PC-9 (cell line): ENCODE measurements around the gene CD59. TPM values are rescaled to one million over a fixed set of nuclear protein-coding genes. Genes with fewer than 3 reads are reported as not detected.

Experiments
- BruUV-seq: library from RNA; stranded (reverse); fragments of 400-500 nt; replicated peaks from 2 replicates; lab custom pipeline; 2021; lab: Mats Ljungman, UMichigan
- CTCF ChIA-PET: fragments of 300-600 bp; sonication (Branson Sonifier 250); formaldehyde crosslinking; loops from one replicate; lab custom pipeline; 2022; ENCODE audit warnings: antibody characterized with exemption; lab: Charles Lee
- POLR2A ChIA-PET: fragments of 300-600 bp; sonication (Branson Sonifier 250); formaldehyde crosslinking; loops from one replicate; lab custom pipeline; 2022; ENCODE audit warnings: antibody characterized with exemption; ENCODE audit not compliant: unreplicated experiment; lab: Charles Lee
- DNase-seq, 2 experiments: peaks; one replicate each; pipeline versions ENCODE4 v3.0.0 to v3.0.0-alpha.2; 2015 to 2022; ENCODE audit warnings: mixed read lengths in 1 of 2
- H2AFZ ChIP-seq: fragments of 200-600 bp; sonication (generic); 2 replicates; pipeline ENCODE4 v1.8.1; 2017; ENCODE audit warnings: antibody characterized with exemption
- H3F3A ChIP-seq: fragments of 200-600 bp; sonication (generic); 2 replicates; pipeline ENCODE4 v1.8.1; 2017; ENCODE audit warnings: antibody characterized with exemption, mild to moderate bottlenecking, low read depth; ENCODE audit not compliant: insufficient read depth
- H3K27ac ChIP-seq: fragments of 200-600 bp; sonication (generic); 2 replicates; pipeline ENCODE4 v1.6.1; 2016; ENCODE audit warnings: mixed run types
- H3K27me3 ChIP-seq: fragments of 200-600 bp; sonication (generic); 2 replicates; pipeline ENCODE4 v1.6.1; 2016; ENCODE audit warnings: low read depth, mixed run types; ENCODE audit not compliant: insufficient read depth
- H3K36me3 ChIP-seq: fragments of 200-600 bp; sonication (generic); 2 replicates; pipeline ENCODE4 v1.6.1; 2016; ENCODE audit warnings: low read depth, mixed run types
- H3K4me1 ChIP-seq: fragments of 200-600 bp; sonication (generic); replicated peaks from 2 replicates; pipeline ENCODE4 v1.6.1; 2016; ENCODE audit warnings: mixed run types; ENCODE audit not compliant: insufficient read depth
- H3K4me2 ChIP-seq: fragments of 200-600 bp; sonication (generic); 2 replicates; pipeline ENCODE4 v1.6.1; 2017; ENCODE audit warnings: mixed run types
- H3K4me3 ChIP-seq: fragments of 200-600 bp; sonication (generic); 2 replicates; pipeline ENCODE4 v1.6.1; 2016; ENCODE audit warnings: mixed run types
- H3K79me2 ChIP-seq: fragments of 200-600 bp; sonication (generic); 2 replicates; pipeline ENCODE4 v1.6.1; 2017; ENCODE audit warnings: low read depth, mixed run types
- H3K9me2 ChIP-seq: fragments of 200-600 bp; sonication (generic); 2 replicates; pipeline ENCODE4 v1.8.1; 2017; ENCODE audit warnings: mild to moderate bottlenecking; ENCODE audit not compliant: insufficient read depth
- H3K9me3 ChIP-seq: fragments of 200-600 bp; sonication (generic); 2 replicates; pipeline ENCODE4 v1.8.1; 2016; ENCODE audit warnings: low read depth; ENCODE audit not compliant: insufficient read depth
- H4K20me1 ChIP-seq: fragments of 200-600 bp; sonication (generic); 2 replicates; pipeline ENCODE4 v1.8.1; 2017; ENCODE audit not compliant: insufficient read depth
- CTCF ChIP-seq: fragments of 200-600 bp; sonication (generic); conservative IDR thresholded peaks from 2 replicates; pipeline ENCODE4 v1.6.1; 2017; ENCODE audit warnings: mixed run types, antibody characterized with exemption, mild to moderate bottlenecking, moderate library complexity
- EZH2 ChIP-seq: fragments of 200-600 bp; sonication (generic); IDR thresholded peaks from 2 replicates; pipeline ENCODE4 v1.8.0; 2017; ENCODE audit warnings: antibody characterized with exemption, low read depth
- intact Hi-C: fragments of 100-400 bp; cut with micrococcal nuclease; formaldehyde crosslinking; loops from one replicate; pipeline ENCODE4 v1.10.0; 2022; ENCODE audit not compliant: unreplicated experiment
- total RNA-seq: library from RNA; stranded (reverse); gene quantifications from 2 replicates; pipeline ENCODE4 v1.2.3, GENCODE V29; 2021

CD59 gene
- total RNA-seq, 1 experiment from 2014 or later, result 291 TPM

- no peak for DNase-seq
- Histone ChIP-seq H3K4me1 (peaks cover 11% of the 10 kb centered on the region; the same call in 1 of the 2 replicates), H3K27me3 (no peaks in the 10 kb centered on the region), H3K9me2 (no peaks in the 10 kb centered on the region), H3K9me3 (no peaks in the 10 kb centered on the region), H2AFZ (no peak overlapping the region), H3K4me2 (no peak overlapping the region), H3K27ac (no peak overlapping the region), H3K4me3 (no peak overlapping the region), H3F3A (no peaks in the 10 kb centered on the region), H3K36me3 (no peaks in the 10 kb centered on the region), H4K20me1 (no peaks in the 10 kb centered on the region), H3K79me2 (no peaks in the 10 kb centered on the region)
- no peak for TF ChIP-seq EZH2
- TF ChIP-seq CTCF, result no peak
- ChIA-PET POLR2A (no interaction called here), CTCF (interaction anchor here (0.5 to 0.6 kb wide), 3 partner anchors 47 to 295 kb away, joined by 3 read pairs; no protein-coding TSS in a partner anchor)
- no TSS peak for BruUV-seq
- intact Hi-C loops, result no loop called here
These were observed 68.3 kb downstream of the CD59 start for GRCh38 chr11:33667819-33668467.

- Histone ChIP-seq H3K36me3 (no peaks in the 10 kb centered on the region), H3K9me3 (no peaks in the 10 kb centered on the region), H4K20me1 (no peaks in the 10 kb centered on the region), H2AFZ (no peak overlapping the region), H3K27me3 (no peaks in the 10 kb centered on the region), H3K9me2 (no peaks in the 10 kb centered on the region), H3K79me2 (no peaks in the 10 kb centered on the region), H3K27ac (no peak overlapping the region), H3K4me2 (no peak overlapping the region), H3K4me3 (no peak overlapping the region), H3F3A (no peaks in the 10 kb centered on the region), H3K4me1 (peaks cover 7% of the 10 kb centered on the region; the same call in 1 of the 2 replicates)
- ChIA-PET POLR2A (no interaction called here), CTCF (no interaction called here)
- no TSS peak for BruUV-seq
- intact Hi-C loops, result no loop called here
- DNase-seq, result no peak
- TF ChIP-seq CTCF (no peak), EZH2 (no peak)
These were observed 70.7 kb downstream of the CD59 start for GRCh38 chr11:33665350-33666106.

- ChIA-PET CTCF (no interaction called here), POLR2A (no interaction called here)
- TF ChIP-seq EZH2 (no peak), CTCF (no peak)
- H3F3A ChIP-seq, result no peaks in the 10 kb centered on the region
- H3K9me2 ChIP-seq, result no peaks in the 10 kb centered on the region
- H3K27ac ChIP-seq, result no peak overlapping the region
- H3K4me2 ChIP-seq, result no peak overlapping the region
- BruUV-seq, result no TSS peak
- H2AFZ ChIP-seq, result no peak overlapping the region
- no peaks in the 10 kb centered on the region for H3K9me3 ChIP-seq
- H4K20me1 ChIP-seq, result no peaks in the 10 kb centered on the region
- intact Hi-C loops, result no loop called here
- no peaks in the 10 kb centered on the region for H3K27me3 ChIP-seq
- DNase-seq, result no peak
- H3K4me3 ChIP-seq, result no peak overlapping the region
- no peaks in the 10 kb centered on the region for H3K36me3 ChIP-seq
- no peaks in the 10 kb centered on the region for H3K79me2 ChIP-seq
- 0 out of 2 replicates have a peak, but pooled peaks cover under 1% of the 10 kb centered on the region for H3K4me1 ChIP-seq
These were observed 71.4 kb downstream of the CD59 start for GRCh38 chr11:33664827-33665226.
